ENCODE measurements around the gene LIFR. TPM values are rescaled to one million over a fixed set of nuclear protein-coding genes. Genes with fewer than 3 reads are reported as not detected.
"Not testable (repeated sequence)": the region's sequence is repeated elsewhere in the genome, so short reads cannot be mapped to it uniquely, and the experiment has no call there.

The LIFR gene
- polyA plus RNA-seq, 1 donor from 2014 or later: 5.8 TPM

- Histone ChIP-seq H3K9me3 (ENCODE audit: low read length) (no peaks in the 10 kb centered on the region), H4K20me1 (ENCODE audit: insufficient read depth) (no peaks in the 10 kb centered on the region), H3K9ac (ENCODE audit: low read length) (no peak overlapping the region), H3K4me3 (ENCODE audit: low read length) (no peak overlapping the region), H3K27ac (ENCODE audit: low read length) (no peak overlapping the region), H3F3A (ENCODE audit: insufficient read depth, low read length, poor library complexity, severe bottlenecking) (peaks cover 3% of the 10 kb centered on the region), H3K9me2 (ENCODE audit: insufficient read depth, low read length) (no peaks in the 10 kb centered on the region), H3K4me2 (ENCODE audit: low read length) (no peak overlapping the region), H3K27me3 (ENCODE audit: insufficient read depth, low read depth, low read length) (no peaks in the 10 kb centered on the region), H3K79me2 (replicated peaks; ENCODE audit: insufficient read depth, low read length) (no peaks in the 10 kb centered on the region), H3K36me3 (ENCODE audit: insufficient read depth, low read length) (no peaks in the 10 kb centered on the region), H2AFZ (ENCODE audit: low read depth, low read length) (no peak overlapping the region)
- TF ChIP-seq POLR2AphosphoS5 (IDR thresholded peaks at IDR 0.05): no peak
- TF ChIP-seq MXI1 (conservative IDR thresholded peaks at IDR 0.05; ENCODE audit: poor library complexity, severe bottlenecking): no peak
- TF ChIP-seq EZH2 (IDR thresholded peaks at IDR 0.05; ENCODE audit: borderline replicate concordance, insufficient read depth, low read length, poor library complexity, severe bottlenecking): no peak
These were observed 17.1 kb upstream of the LIFR start for GRCh38 chr5:38573521-38573920.

DNA sequence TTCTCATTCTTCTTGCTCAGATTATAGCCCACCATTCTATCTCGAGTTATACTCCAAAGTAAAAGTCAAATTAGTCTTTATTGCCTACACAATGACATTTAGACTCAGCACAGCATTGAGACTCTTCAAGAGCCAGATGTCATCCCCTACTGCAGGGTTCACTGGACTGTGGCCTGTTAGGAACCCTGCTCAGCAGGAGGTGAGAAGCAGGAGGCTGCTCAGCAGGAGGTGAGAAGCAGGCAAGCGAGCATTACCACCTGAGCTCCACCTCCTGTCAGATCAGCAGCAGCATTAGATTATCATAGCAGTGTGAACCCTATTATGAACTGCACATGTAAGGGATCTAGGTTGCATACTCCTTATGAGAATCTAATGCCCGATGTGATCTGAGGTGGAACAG is 12.7 kb upstream of the LIFR start:
- Histone ChIP-seq H3K4me2 (ENCODE audit: low read length) (no peak overlapping the region), H3K27me3 (ENCODE audit: insufficient read depth, low read depth, low read length) (no peaks in the 10 kb centered on the region), H4K20me1 (ENCODE audit: insufficient read depth) (no peaks in the 10 kb centered on the region), H3K9me3 (ENCODE audit: low read length) (no peaks in the 10 kb centered on the region), H3K9me2 (ENCODE audit: insufficient read depth, low read length) (no peaks in the 10 kb centered on the region), H3K79me2 (replicated peaks; ENCODE audit: insufficient read depth, low read length) (no peaks in the 10 kb centered on the region), H2AFZ (ENCODE audit: low read depth, low read length) (no peak overlapping the region), H3K27ac (ENCODE audit: low read length) (no peak overlapping the region), H3K36me3 (ENCODE audit: insufficient read depth, low read length) (no peaks in the 10 kb centered on the region), H3K9ac (ENCODE audit: low read length) (no peak overlapping the region), H3K4me3 (ENCODE audit: low read length) (no peak overlapping the region), H3F3A (ENCODE audit: insufficient read depth, low read length, poor library complexity, severe bottlenecking) (no peaks in the 10 kb centered on the region)
- TF ChIP-seq POLR2AphosphoS5 (IDR thresholded peaks at IDR 0.05): no peak
- TF ChIP-seq REST (IDR thresholded peaks at IDR 0.05; ENCODE audit: borderline replicate concordance): no peak
- no peak for TF ChIP-seq MXI1 (conservative IDR thresholded peaks at IDR 0.05; ENCODE audit: poor library complexity, severe bottlenecking)
- no peak for TF ChIP-seq TAF1 (IDR thresholded peaks at IDR 0.05; ENCODE audit: low read depth)
- no peak for TF ChIP-seq EP300 (conservative IDR thresholded peaks at IDR 0.05; ENCODE audit: poor library complexity, severe bottlenecking)
- TF ChIP-seq RAD21 (conservative IDR thresholded peaks at IDR 0.05): no peak
- TF ChIP-seq EZH2 (IDR thresholded peaks at IDR 0.05; ENCODE audit: borderline replicate concordance, insufficient read depth, low read length, poor library complexity, severe bottlenecking): no peak
- no peak for TF ChIP-seq SMC3 (conservative IDR thresholded peaks at IDR 0.05; ENCODE audit: poor library complexity)
- no peak for TF ChIP-seq CTCF (IDR thresholded peaks at IDR 0.05; ENCODE audit: poor library complexity, severe bottlenecking)

DNA sequence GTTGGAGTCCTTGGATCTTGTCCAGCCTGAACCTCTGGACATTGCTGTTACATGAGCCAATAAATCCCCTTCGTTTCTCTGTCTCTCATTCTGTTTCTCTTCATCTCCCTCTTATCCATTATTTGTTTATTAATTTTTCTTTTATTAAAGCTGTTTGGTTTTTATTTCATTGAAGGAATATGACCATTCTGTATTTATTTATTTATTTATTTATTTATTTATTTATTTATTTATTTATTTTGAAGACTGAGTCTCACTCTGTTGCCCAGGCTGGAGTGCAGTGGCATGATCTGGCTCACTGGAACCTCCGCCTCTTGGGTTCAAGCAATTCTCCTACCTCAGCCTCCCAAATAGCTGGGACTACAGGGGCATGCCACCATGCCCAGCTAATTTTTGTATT is 10.9 kb upstream of the LIFR start:
- not testable (repeated sequence) for H3K9ac ChIP-seq (ENCODE audit: low read length); H3K4me3 ChIP-seq (ENCODE audit: low read length); H3K9me3 ChIP-seq (ENCODE audit: low read length); H3K79me2 ChIP-seq (replicated peaks; ENCODE audit: insufficient read depth, low read length); H3K27ac ChIP-seq (ENCODE audit: low read length); H4K20me1 ChIP-seq (ENCODE audit: insufficient read depth); H3F3A ChIP-seq (ENCODE audit: insufficient read depth, low read length, poor library complexity, severe bottlenecking); H2AFZ ChIP-seq (ENCODE audit: low read depth, low read length); H3K9me2 ChIP-seq (ENCODE audit: insufficient read depth, low read length); H3K36me3 ChIP-seq (ENCODE audit: insufficient read depth, low read length); H3K27me3 ChIP-seq (ENCODE audit: insufficient read depth, low read depth, low read length); H3K4me2 ChIP-seq (ENCODE audit: low read length)

Measured in neural cell (in vitro differentiated cells).